HepG2 (cell line): ENCODE results near the gene L3MBTL1. TPM values are rescaled to one million over a fixed set of nuclear protein-coding genes. Genes with fewer than 3 reads are reported as not detected.

ENCODE experiments used
- ATAC-seq: fragments of 200-7000 bp; cut with Tn5 transposase; 3 replicates; pipeline ENCODE4 v1.9.1; 2020; ENCODE audit warnings: mild to moderate bottlenecking, moderate library complexity
- BruUV-seq: library from RNA; stranded (reverse); fragments of 400-500 nt; replicated peaks from 2 replicates; lab custom pipeline; 2021; lab: Mats Ljungman, UMichigan
- CTCF ChIA-PET: fragments of 300-600 bp; formaldehyde crosslinking; extraction: SDS; loops from one replicate; lab custom pipeline; 2021; ENCODE audit warnings: low total read pairs, inconsistent platforms, low intra/inter-chr PET ratio; lab: Yijun Ruan, JAX
- POLR2A ChIA-PET: fragments of 350-600 bp; sonication (Branson Sonifier 250); formaldehyde crosslinking; loops from one replicate; lab custom pipeline; 2020; ENCODE audit warnings: antibody characterized with exemption, inconsistent platforms; lab: Yijun Ruan, JAX
- DNase-seq: peaks from one replicate; pipeline ENCODE4 v3.0.0-alpha.2; 2015; ENCODE audit warnings: low spot score
- FAIRE-seq: peaks from 3 replicates; lab custom pipeline; 2011; peaks lifted over from hg19 to GRCh38; lab: Jason Lieb, UNC
- H2AFZ ChIP-seq: one replicate; pipeline ENCODE4 v1.6.1; 2011; ENCODE audit warnings: low read length, inconsistent platforms
- H3K27ac ChIP-seq: fragments of 300-600 bp; 3 replicates; pipeline ENCODE4 v1.8.0; 2011; ENCODE audit warnings: mixed run types, mild to moderate bottlenecking, mixed read lengths, low read length, inconsistent platforms; ENCODE audit not compliant: insufficient read depth; ENCODE audit errors: extremely low read length
- H3K27me3 ChIP-seq, 2 experiments: fragments of 200-600 bp in 1 of 2; 2 replicates in 1 of 2; 3 replicates in 1 of 2; pipeline versions ENCODE4 v1.6.0 to v1.8.0; 2011; ENCODE audit warnings: low read length in 2 of 2, mild to moderate bottlenecking in 2 of 2, moderate library complexity in 2 of 2, inconsistent platforms in 1 of 2; ENCODE audit not compliant: insufficient read depth in 2 of 2, control insufficient read depth in 1 of 2
- H3K36me3 ChIP-seq, 2 experiments: fragments of 200-600 bp in 1 of 2; replicated peaks in 1 of 2; 2 replicates in 1 of 2; 3 replicates in 1 of 2; pipeline versions ENCODE4 v1.5.1 to v1.8.0; 2011; ENCODE audit warnings: low read length in 2 of 2, inconsistent platforms in 1 of 2; ENCODE audit not compliant: insufficient read depth in 2 of 2, control insufficient read depth in 1 of 2
- H3K4me1 ChIP-seq: 2 replicates; pipeline ENCODE4 v1.5.1; 2012; ENCODE audit warnings: low read length, inconsistent platforms; ENCODE audit not compliant: insufficient read depth
- H3K4me2 ChIP-seq: 2 replicates; pipeline ENCODE4 v1.6.0; 2011; ENCODE audit warnings: low read depth, low read length, inconsistent platforms
- H3K4me3 ChIP-seq, 3 experiments: fragments of 200-600 bp in 1 of 3; sonication (generic), shearing (Covaris generic) in 1 of 3; replicated peaks in 1 of 3; 2 replicates each; pipeline ENCODE4 v1.5.1; 2011 to 2016; ENCODE audit warnings: low read length in 3 of 3, inconsistent platforms in 2 of 3, low read depth in 2 of 3, mild to moderate bottlenecking in 2 of 3, control low read depth in 1 of 3, mixed read lengths in 1 of 3; ENCODE audit not compliant: insufficient read depth in 1 of 3
- H3K79me2 ChIP-seq: one replicate; pipeline ENCODE4 v1.6.1; 2011; ENCODE audit warnings: low read length, inconsistent platforms; ENCODE audit not compliant: insufficient read depth
- H3K9ac ChIP-seq: 2 replicates; pipeline ENCODE4 v1.6.0; 2011; ENCODE audit warnings: mild to moderate bottlenecking, low read depth, low read length, inconsistent platforms; ENCODE audit not compliant: insufficient read depth
- H3K9me3 ChIP-seq: 2 replicates; pipeline ENCODE4 v1.5.1; 2012; ENCODE audit warnings: mild to moderate bottlenecking, low read length
- H4K20me1 ChIP-seq: 2 replicates; pipeline ENCODE4 v1.6.0; 2011; ENCODE audit warnings: inconsistent platforms, mild to moderate bottlenecking, low read length, moderate library complexity; ENCODE audit not compliant: insufficient read depth
- ERF ChIP-seq: IDR thresholded peaks from 2 replicates; pipeline ENCODE4 v1.6.1; 2018; ENCODE audit warnings: missing biosample characterization, missing genetic modification reagents
- FOXM1 ChIP-seq: sonication (generic); formaldehyde crosslinking; IDR thresholded peaks from 2 replicates; pipeline ENCODE4 v1.5.0; 2020; ENCODE audit warnings: missing genetic modification reagents
- GABPA ChIP-seq, 2 experiments: IDR thresholded peaks; 2 replicates each; pipeline ENCODE4 v1.6.1; 2011 to 2016; ENCODE audit warnings: low read depth in 2 of 2, low read length in 1 of 2, missing biosample characterization in 1 of 2, missing genetic modification characterization in 1 of 2
- MAFF ChIP-seq: IDR thresholded peaks from 2 replicates; pipeline ENCODE4 v1.6.1; 2011; ENCODE audit warnings: low read depth, low read length, improper control_type of control experiment
- POLR2G ChIP-seq: fragments of 200-400 bp; formaldehyde crosslinking; IDR thresholded peaks from 2 replicates; pipeline ENCODE4 v1.6.1; 2018; ENCODE audit warnings: mild to moderate bottlenecking, low read depth, low read length, moderate library complexity
- RBFOX2 ChIP-seq: fragments of 200-400 bp; formaldehyde crosslinking; IDR thresholded peaks from 2 replicates; pipeline ENCODE4 v1.6.1; 2017; ENCODE audit warnings: low read depth, mild to moderate bottlenecking, low read length
- RBM22 ChIP-seq: fragments of 200-400 bp; formaldehyde crosslinking; optimal IDR thresholded peaks from 2 replicates; pipeline ENCODE3; 2017; ENCODE audit warnings: mild to moderate bottlenecking, low read length, moderate library complexity
- TBX3 ChIP-seq: fragments of 450-650 bp; IDR thresholded peaks from 2 replicates; pipeline ENCODE4 v1.6.1; 2017; ENCODE audit warnings: antibody characterized with exemption, mild to moderate bottlenecking, inconsistent platforms, borderline replicate concordance
- TCF12 ChIP-seq, 2 experiments: fragments of 450-650 bp in 1 of 2; sonication (generic) in 1 of 2; formaldehyde crosslinking in 1 of 2; IDR thresholded peaks; 2 replicates each; pipeline versions ENCODE4 v1.6.1 to v1.8.0; 2017 to 2022; ENCODE audit warnings: antibody characterized with exemption in 1 of 2, mild to moderate bottlenecking in 1 of 2, missing genetic modification reagents in 1 of 2, moderate library complexity in 1 of 2
- TGIF2 ChIP-seq: IDR thresholded peaks from 2 replicates; pipeline ENCODE4 v1.6.1; 2016; ENCODE audit warnings: control low read depth, missing compliant biosample characterization
- ZBTB20 ChIP-seq: sonication (generic); formaldehyde crosslinking; IDR thresholded peaks from 2 replicates; pipeline ENCODE4 v1.8.1; 2023; ENCODE audit warnings: missing genetic modification reagents, low read depth, mild to moderate bottlenecking, borderline replicate concordance
- ZNF746 ChIP-seq: sonication (generic); formaldehyde crosslinking; IDR thresholded peaks from 2 replicates; pipeline ENCODE4 v1.8.0; 2022; ENCODE audit warnings: mild to moderate bottlenecking, missing genetic modification reagents
- ZNF772 ChIP-seq: sonication (generic); formaldehyde crosslinking; IDR thresholded peaks from 2 replicates; pipeline ENCODE4 v1.5.0; 2020; ENCODE audit warnings: mild to moderate bottlenecking, missing genetic modification reagents
- WGBS: methylation state at CpG from one replicate; pipeline ENCODE4 v1.1.6; 2017; ENCODE audit warnings: low lambda C conversion rate; 5-methylcytosine and 5-hydroxymethylcytosine counted together
- in situ Hi-C: cut with HindIII; loops from 2 replicates; pipeline ENCODE4 v1.10.0; 2017; ENCODE audit warnings: low pct_unique_long_range_greater_than_20kb; ENCODE audit not compliant: extremely low pct_ligation_motif_present
- intact Hi-C: fragments of 100-400 bp; cut with micrococcal nuclease; formaldehyde crosslinking; loops from one replicate; pipeline ENCODE4 v1.10.0; 2022; ENCODE audit not compliant: unreplicated experiment
- polyA plus RNA-seq, 8 experiments: library from polyadenylated mRNA; depleted of rRNA in 3 of 8; stranded (reverse) in 7 of 8; unstranded in 1 of 8; fragments of >200 nt; fragmentation: Illumina TruSeq in 4 of 8; extraction: Trizol in 4 of 8; gene quantifications; 2 replicates each; pipeline versions ENCODE4 v1.2.1 to v1.2.3, GENCODE V29; 2011 to 2016; ENCODE audit warnings: low read depth in 4 of 8, missing spikeins in 1 of 8, mixed read lengths in 1 of 8; ENCODE audit not compliant: insufficient read depth in 1 of 8
- total RNA-seq, 5 experiments: library from RNA; depleted of rRNA; stranded (reverse); fragments of >200 nt; fragmentation: Illumina TruSeq; extraction: Trizol; gene quantifications; 2 replicates each; pipeline ENCODE4 v1.2.3, GENCODE V29; 2016; ENCODE audit warnings: low read depth in 1 of 5
- TF ChIP-seq, protein P1 (sequence below): IDR thresholded peaks from 2 replicates; pipeline ENCODE4 v1.6.1; 2012; ENCODE audit warnings: inconsistent platforms
- TF ChIP-seq, protein P2 (sequence below): sonication (generic); formaldehyde crosslinking; IDR thresholded peaks from 2 replicates; pipeline ENCODE4 v1.4.0; 2020; ENCODE audit warnings: missing genetic modification reagents, borderline replicate concordance
- TF ChIP-seq, protein P3 (sequence below): sonication (generic); formaldehyde crosslinking; IDR thresholded peaks from 2 replicates; pipeline ENCODE4 v1.9.0; 2021; ENCODE audit warnings: missing genetic modification reagents, borderline replicate concordance

Gene L3MBTL1
- total and polyA plus RNA-seq, 2 of the 13 experiments (the other 11 are each of a cell fraction or from before 2014, with no cell fraction given) = 9.0 to 17.8 TPM

DNA sequence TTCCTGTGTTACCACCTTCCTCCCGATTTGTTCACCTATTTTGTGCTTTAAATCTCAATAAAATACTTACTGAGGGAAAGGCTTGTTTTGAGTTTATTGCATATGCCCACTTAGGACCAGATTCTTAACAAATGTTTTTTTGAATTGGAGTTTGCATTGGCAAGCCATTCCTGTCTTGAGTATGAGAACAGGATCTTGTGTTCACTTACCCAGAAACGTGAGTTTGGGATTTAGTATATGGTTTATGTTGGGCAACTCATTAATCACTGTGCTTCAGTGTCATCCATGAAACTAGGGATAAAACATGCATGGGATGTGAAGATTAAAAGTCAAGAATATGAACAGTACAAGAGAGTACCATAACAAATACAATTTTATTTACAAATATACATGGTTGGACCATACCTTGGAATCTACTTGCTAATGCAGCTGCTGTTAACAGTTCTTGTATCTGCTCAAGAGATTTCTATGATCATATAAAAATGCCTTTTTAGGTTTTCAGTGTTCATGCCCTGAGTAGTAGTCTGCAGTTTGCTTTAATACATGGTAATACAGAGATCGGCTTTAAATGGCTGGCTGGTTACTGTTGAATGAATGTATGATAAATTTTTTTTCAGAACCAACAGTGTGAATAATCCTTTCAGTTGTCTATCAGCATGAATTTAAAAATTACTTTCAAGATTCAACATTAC lies 43.8 kb upstream of the L3MBTL1 start:
- peaks cover 46% of the 10 kb centered on the region for H3K4me1 ChIP-seq
- peaks cover 66% of the 10 kb centered on the region for H4K20me1 ChIP-seq
- 0 out of 2 replicates have a peak overlapping the region, but pooled peaks have one; percentile 0 for H3K4me2 ChIP-seq
- in situ Hi-C loops (no loop called here), intact Hi-C loops (no loop called here)
- 98% methylated on average over 3 of the region's 3 CpGs for WGBS
- H3K79me2 ChIP-seq = peaks cover 45% of the 10 kb centered on the region
- ATAC-seq (no peak), FAIRE-seq (no peak), DNase-seq (no peak)
- H3K9ac ChIP-seq = no peak overlapping the region
- ChIA-PET POLR2A (interaction anchor here (0.8 to 0.9 kb wide), 2 partner anchors 8 to 50 kb away, joined by 3 to 5 read pairs; no protein-coding TSS in a partner anchor), CTCF (no interaction called here)
- H3K27me3 ChIP-seq = no peaks in the 10 kb centered on the region; a peak in 1 of 5 replicates
- no peak overlapping the region for H3K4me3 ChIP-seq
- H3K27ac ChIP-seq = no peak overlapping the region
- BruUV-seq = no TSS peak
- H3K9me3 ChIP-seq = no peaks in the 10 kb centered on the region
- H3K36me3 ChIP-seq = peaks cover 17 to 76% of the 10 kb centered on the region in 2 experiments
- H2AFZ ChIP-seq = no peak overlapping the region
- TF ChIP-seq MAFF = no peak
- no peak for TF ChIP-seq GABPA (IDR thresholded peaks at IDR 0.05; ENCODE audit: low read depth, low read length)
- 0 out of 2 replicates have a peak, but pooled peaks have one; percentile 32 for TF ChIP-seq GABPA (CRISPR knock-in tag; IDR thresholded peaks at IDR 0.05; ENCODE audit: low read depth)
- TF ChIP-seq RBFOX2 = peak; percentile 71
- peak; percentile 68 for TF ChIP-seq POLR2G
- no peak for TF ChIP-seq ZNF746
- TF ChIP-seq, protein P1, sequence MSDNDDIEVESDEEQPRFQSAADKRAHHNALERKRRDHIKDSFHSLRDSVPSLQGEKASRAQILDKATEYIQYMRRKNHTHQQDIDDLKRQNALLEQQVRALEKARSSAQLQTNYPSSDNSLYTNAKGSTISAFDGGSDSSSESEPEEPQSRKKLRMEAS = no peak
- TF ChIP-seq TCF12 (IDR thresholded peaks at IDR 0.05) = no peak
- TF ChIP-seq TCF12 (CRISPR knock-in tag; IDR thresholded peaks at IDR 0.05) = no peak
- TF ChIP-seq FOXM1 (CRISPR knock-in tag) = no peak
- TF ChIP-seq, protein P2, sequence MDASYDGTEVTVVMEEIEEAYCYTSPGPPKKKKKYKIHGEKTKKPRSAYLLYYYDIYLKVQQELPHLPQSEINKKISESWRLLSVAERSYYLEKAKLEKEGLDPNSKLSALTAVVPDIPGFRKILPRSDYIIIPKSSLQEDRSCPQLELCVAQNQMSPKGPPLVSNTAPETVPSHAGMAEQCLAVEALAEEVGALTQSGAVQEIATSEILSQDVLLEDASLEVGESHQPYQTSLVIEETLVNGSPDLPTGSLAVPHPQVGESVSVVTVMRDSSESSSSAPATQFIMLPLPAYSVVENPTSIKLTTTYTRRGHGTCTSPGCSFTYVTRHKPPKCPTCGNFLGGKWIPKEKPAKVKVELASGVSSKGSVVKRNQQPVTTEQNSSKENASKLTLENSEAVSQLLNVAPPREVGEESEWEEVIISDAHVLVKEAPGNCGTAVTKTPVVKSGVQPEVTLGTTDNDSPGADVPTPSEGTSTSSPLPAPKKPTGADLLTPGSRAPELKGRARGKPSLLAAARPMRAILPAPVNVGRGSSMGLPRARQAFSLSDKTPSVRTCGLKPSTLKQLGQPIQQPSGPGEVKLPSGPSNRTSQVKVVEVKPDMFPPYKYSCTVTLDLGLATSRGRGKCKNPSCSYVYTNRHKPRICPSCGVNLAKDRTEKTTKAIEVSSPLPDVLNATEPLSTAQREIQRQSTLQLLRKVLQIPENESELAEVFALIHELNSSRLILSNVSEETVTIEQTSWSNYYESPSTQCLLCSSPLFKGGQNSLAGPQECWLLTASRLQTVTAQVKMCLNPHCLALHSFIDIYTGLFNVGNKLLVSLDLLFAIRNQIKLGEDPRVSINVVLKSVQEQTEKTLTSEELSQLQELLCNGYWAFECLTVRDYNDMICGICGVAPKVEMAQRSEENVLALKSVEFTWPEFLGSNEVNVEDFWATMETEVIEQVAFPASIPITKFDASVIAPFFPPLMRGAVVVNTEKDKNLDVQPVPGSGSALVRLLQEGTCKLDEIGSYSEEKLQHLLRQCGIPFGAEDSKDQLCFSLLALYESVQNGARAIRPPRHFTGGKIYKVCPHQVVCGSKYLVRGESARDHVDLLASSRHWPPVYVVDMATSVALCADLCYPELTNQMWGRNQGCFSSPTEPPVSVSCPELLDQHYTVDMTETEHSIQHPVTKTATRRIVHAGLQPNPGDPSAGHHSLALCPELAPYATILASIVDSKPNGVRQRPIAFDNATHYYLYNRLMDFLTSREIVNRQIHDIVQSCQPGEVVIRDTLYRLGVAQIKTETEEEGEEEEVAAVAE (CRISPR knock-in tag) = 0 out of 2 replicates have a peak, but pooled peaks have one; percentile 46
- no peak for TF ChIP-seq ERF
- no peak for TF ChIP-seq TBX3
- TF ChIP-seq TGIF2 (CRISPR knock-in tag) = 0 out of 2 replicates have a peak, but pooled peaks have one; percentile 39
- TF ChIP-seq, protein P3, sequence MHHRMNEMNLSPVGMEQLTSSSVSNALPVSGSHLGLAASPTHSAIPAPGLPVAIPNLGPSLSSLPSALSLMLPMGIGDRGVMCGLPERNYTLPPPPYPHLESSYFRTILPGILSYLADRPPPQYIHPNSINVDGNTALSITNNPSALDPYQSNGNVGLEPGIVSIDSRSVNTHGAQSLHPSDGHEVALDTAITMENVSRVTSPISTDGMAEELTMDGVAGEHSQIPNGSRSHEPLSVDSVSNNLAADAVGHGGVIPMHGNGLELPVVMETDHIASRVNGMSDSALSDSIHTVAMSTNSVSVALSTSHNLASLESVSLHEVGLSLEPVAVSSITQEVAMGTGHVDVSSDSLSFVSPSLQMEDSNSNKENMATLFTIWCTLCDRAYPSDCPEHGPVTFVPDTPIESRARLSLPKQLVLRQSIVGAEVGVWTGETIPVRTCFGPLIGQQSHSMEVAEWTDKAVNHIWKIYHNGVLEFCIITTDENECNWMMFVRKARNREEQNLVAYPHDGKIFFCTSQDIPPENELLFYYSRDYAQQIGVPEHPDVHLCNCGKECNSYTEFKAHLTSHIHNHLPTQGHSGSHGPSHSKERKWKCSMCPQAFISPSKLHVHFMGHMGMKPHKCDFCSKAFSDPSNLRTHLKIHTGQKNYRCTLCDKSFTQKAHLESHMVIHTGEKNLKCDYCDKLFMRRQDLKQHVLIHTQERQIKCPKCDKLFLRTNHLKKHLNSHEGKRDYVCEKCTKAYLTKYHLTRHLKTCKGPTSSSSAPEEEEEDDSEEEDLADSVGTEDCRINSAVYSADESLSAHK (CRISPR knock-in tag) = no peak
- TF ChIP-seq ZBTB20 = no peak
- TF ChIP-seq RBM22 = peak; percentile 5
- no peak for TF ChIP-seq ZNF772 (CRISPR knock-in tag)
